ENCODE measurements around the gene STK10.

- TF ChIP-seq EZH2 (IDR thresholded peaks at IDR 0.05) (no peak), POLR2AphosphoS5 (IDR thresholded peaks at IDR 0.05; ENCODE audit: borderline replicate concordance, low read depth, low read length) (no peak)
Measured at GRCh38 chr5:171992813-171993212, 195.2 kb downstream of the STK10 start.

Measured in SK-N-MC (cell line).